HT1080 (cell line): ENCODE data around the gene DDX1. TPM values are rescaled to one million over a fixed set of nuclear protein-coding genes. Genes with fewer than 3 reads are reported as not detected.

Experiments used
- DNase-seq: peaks from one replicate; pipeline ENCODE4 v3.0.0-alpha.2; 2015; ENCODE audit warnings: low read depth
- total RNA-seq: library from RNA; depleted of rRNA; stranded (reverse); fragments of >200 nt; shearing (Covaris generic); gene quantifications from 2 replicates; pipeline ENCODE4 v1.2.3, GENCODE V29; 2014

The DDX1 gene
- total RNA-seq, 1 experiment from 2014 or later, result 102 TPM

- DNase-seq, result no peak
These were observed 51.3 kb downstream of the DDX1 start for GRCh38 chr2:15642815-15643500.

DNA sequence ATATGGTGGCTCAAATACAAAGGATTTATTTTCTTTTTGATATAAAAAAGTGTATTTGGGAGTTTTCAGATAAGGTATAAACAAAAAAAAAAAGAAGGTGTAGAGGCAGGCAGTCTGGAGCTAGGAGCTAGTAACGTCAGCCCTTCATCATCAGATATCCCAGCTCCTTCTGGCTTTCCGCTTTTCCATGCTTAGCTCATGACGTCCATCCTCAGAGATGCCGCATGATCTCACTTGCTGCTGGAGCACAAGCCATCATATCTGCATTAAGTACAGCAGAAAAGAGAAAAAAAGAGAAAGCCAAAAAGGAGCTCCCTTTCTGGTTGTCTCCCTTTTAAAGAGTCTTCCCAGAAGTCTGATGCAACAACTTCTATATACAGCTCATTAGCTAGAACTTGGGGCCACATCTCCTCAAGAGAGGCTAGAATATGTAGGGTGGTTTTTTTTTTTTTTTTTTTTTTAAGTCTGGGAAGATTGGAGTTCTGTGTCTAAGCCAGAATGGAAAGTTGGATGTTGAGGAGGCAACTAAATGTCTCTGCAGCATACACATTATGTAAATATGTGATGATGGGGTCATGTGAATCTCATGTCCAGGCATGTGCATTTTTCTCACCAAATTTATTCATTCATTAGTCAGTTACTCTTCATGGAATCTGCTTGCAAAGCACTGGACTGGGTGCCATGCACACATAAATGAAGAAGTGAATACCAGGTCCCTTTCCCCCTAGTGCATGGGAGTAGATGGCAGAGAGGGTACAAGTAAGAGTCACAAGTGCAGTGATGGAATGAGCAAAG lies 52.3 kb downstream of the DDX1 start:
- DNase-seq, result no peak

DNA sequence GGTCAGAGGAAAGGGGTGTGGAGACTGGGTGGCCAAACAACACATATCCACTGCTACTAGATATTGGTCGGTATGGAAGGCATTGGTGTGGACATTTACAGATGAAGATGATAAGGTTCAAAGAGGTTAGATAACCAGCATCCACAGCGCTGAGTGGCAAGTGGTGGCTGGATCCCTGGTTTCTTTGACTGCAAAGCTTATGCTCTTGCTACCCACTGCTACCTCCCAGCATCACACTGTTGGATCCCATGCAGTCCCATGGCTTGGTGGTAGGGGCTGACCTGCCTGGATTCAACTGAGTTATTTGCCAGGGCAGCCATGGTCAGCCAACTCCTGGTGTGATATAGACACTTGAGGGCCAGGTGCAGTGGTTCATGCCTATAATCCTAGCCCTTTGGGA lies 53.6 kb downstream of the DDX1 start:
- DNase-seq, result no peak

- no peak for DNase-seq
These were observed 54.2 kb downstream of the DDX1 start for GRCh38 chr2:15645720-15646385.

DNA sequence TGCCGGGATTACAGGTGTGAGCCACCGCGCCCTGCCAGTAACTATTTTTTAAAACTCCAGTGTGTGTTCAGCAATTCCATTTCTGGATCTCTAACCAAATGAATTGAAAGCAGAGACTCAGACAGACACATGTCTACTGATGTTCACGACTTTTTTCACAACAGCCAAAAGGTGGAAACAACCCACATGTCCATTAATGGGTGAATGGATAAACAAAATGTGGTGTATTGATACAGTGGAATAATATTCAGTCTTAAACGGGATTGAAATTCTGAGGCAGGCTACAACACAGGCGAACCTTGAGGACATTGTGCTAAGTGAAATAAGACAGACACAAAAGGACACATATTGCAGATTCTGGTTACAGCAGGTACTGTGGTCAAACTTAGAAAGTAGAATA lies 55.0 kb downstream of the DDX1 start:
- DNase-seq, result no peak

GRCh38 chr2:15647622-15648590 lies 56.2 kb downstream of the DDX1 start:
- DNase-seq, result no peak

GRCh38 chr2:15648593-15649525 lies 57.2 kb downstream of the DDX1 start:
- DNase-seq, result no peak

DNA sequence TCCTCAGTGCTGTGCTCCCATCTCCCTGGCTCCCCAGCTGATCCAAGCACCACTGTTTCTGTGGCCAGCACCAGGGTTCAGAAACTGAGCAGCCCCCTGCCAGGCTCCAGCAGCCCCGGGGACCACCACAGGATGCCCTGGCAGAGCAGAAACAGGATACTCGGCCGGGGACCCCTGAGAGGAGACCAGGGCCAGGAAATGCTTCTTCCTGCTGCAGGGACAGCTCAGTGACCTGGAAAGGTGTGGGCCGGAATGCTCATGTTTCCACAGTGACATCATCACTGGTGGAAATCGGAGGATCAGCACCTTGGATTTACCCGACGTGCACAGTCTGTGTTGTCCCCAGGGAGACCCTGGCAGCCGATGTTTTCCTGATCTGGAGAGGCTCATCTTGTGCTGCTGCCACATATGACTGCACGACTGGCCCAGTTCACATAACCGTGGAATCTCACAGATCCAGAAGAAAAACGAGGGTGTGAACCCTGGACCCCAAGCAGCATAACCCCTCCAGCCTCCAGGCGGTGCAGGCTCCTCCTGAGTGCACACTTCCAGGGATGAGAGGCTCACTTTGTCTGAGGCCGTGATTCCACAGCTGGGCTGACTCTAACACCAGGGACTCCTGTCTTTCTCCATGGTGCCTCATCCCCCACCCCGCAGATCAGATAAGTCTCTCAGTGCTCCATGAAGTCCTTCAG lies 58.0 kb downstream of the DDX1 start:
- DNase-seq, result no peak

- DNase-seq, result no peak
These were observed 59.1 kb downstream of the DDX1 start for GRCh38 chr2:15650616-15651366.

DNA sequence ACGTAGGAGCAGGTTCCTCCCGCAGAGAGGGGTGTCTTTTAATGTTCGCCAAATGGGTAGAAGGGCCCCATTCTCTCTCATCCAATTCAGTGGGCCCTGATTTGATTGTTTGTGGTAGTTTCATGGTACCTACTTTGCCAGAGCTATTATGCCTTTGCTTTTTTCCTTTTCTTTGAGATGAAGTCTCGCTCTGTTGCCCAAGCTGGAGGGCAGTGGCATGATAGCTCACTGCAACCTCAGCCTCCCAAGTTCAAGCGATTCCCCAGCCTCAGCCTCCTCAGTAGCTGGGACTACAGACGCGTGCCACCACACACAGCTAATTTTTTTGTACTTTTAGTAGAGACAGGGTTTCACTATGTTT lies 59.7 kb downstream of the DDX1 start:
- no peak for DNase-seq

DNA sequence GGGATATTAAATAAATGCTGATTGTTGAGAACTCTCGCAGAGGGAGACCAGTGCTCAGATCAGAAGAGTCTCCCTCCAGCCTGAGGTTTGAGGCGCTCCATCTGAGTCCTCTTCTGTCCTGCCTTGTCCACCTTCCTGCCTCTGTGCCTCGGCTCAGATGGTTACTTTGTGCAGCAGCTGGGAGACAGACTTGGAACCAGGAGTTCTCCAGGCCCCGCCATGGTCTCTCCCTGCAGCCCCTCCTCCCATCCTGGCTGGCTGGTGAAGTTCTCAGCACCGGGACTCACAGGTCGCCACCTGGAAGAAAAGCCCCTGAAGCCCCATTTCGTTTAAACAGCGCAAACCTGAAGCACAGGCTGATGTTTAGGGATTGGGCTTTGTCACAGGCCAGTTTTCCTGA lies 60.6 kb downstream of the DDX1 start:
- no peak for DNase-seq

DNA sequence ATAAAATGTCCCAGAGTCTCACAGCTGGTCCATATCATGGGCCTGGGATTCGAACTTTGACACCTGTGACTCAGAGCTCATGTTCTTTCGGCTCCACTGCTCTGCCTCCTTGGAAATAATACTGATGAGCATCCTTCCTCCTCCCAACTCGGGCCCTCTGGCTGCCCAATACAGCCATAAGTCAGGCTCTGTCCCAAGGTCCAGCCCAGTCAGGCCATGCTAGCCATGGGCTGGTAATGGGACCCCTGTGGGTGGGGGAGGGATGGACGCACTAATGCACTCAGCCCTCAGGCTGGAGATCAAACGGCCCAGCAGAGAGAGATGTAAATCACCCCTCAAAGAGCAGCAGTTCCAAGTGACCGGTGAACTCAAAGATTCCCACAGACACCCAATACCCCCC lies 61.1 kb downstream of the DDX1 start:
- DNase-seq, result no peak

DNA sequence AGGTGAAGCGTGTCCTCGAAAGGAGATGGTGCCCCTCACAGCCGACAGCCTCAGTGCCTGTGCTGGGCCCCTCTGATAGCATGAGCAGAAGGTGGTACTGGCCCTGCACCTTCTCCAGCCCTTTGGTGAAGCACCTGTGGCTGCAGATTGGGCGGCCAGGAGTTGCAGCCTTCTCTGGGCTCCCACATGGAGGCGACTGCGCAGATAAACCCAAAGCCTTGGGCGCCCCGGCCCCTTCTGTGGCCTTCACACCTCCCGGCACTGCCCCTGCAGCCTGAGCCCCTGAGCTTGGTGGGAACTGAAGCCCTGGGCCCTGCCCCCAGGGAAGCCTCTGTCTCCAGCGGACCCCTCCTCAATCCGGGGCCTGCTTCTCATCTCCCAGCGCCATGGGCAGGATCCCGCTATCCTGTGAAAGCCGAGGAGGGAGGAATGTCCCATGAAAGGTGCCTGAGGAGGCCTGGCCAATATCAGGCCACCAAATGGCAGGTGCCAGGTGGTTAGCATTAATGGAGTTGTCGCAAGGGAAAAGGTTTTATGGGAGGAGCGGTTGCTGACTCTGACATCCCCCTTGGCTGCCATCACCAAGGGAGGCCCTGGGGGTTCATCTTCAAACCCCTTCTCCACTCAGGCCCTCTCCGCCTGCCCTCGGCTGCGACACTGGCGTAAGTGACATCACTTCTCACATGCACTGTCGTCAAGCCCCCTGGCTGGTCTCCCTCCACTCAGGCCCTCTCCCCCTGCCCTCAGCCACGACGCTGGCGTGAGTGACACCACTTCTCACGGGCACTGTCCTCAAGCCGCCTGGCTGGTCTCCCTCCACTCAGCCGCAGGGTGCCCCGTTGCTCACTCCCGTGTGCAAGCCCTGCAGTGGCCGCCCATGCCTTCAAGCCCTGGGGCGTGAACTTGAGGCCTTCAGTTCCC lies 62.4 kb downstream of the DDX1 start:
- no peak for DNase-seq

GRCh38 chr2:15654727-15655073 lies 63.0 kb downstream of the DDX1 start:
- no peak for DNase-seq

- DNase-seq, result no peak
These were observed 63.6 kb downstream of the DDX1 start for GRCh38 chr2:15655123-15655887.

DNA sequence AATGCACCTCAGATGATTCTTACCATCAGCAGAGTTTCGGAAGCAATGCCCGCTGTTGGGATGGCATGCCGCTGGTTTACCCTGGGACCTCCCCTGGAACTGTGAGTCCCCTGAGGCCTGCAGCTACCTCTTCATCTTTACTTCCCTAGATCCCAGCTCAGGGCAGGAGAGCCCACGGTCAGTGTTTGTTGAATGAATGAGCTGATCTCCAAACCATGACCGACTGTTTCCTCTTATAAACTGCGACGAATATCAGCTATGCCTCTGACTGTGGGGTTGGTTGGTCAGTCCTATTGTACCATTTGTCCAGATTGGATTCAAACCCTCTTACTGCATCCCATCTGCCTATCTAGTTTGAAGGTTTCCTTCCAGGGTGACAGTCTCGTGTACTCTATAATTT lies 64.4 kb downstream of the DDX1 start:
- DNase-seq, result no peak

DNA sequence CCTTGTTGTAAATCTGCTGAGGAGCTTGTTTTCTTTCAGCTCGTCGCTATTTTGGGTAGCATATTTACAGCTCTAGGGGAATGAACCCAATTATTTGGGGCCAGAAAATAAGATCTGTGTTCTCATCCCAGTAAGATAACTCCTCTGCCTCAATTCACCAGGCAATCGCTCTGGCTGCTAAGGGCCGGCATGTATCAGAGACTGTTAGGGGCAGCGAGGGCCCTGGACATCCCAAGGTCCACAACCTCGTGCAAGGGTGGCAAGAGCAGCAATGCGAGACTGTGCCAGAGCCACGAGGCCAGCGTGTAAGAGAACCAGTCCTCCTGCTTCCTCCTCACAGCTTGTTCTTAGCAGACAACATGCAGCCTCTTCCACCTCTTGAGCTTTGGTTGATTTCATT lies 66.1 kb downstream of the DDX1 start:
- DNase-seq, result no peak
